H9 (cell line): Measurements from ENCODE around the gene CAMTA2. TPM values are rescaled to one million over a fixed set of nuclear protein-coding genes. Genes with fewer than 3 reads are reported as not detected.

Experiments used
- DNase-seq: peaks from one replicate; pipeline ENCODE4 v3.0.0-alpha.2; 2017
- H2AFZ ChIP-seq: one replicate; pipeline ENCODE4 v1.6.1; 2013; ENCODE audit warnings: mild to moderate bottlenecking, low read length, control low read depth, moderate library complexity
- H2AK5ac ChIP-seq: 2 replicates; pipeline ENCODE4 v1.6.1; 2013; ENCODE audit warnings: low read length, control low read depth, mixed read lengths; ENCODE audit not compliant: insufficient read length
- H2BK120ac ChIP-seq: one replicate; pipeline ENCODE4 v1.6.1; 2013; ENCODE audit warnings: low read depth, mild to moderate bottlenecking, low read length, control low read depth, inconsistent platforms; ENCODE audit not compliant: poor library complexity, severe bottlenecking
- H2BK12ac ChIP-seq: 2 replicates; pipeline ENCODE4 v1.6.1; 2013; ENCODE audit warnings: low read length, control low read depth, mixed read lengths, low read depth; ENCODE audit not compliant: insufficient read length
- H2BK15ac ChIP-seq: 2 replicates; pipeline ENCODE4 v1.6.1; 2013; ENCODE audit warnings: low read depth, low read length, control low read depth
- H2BK20ac ChIP-seq: one replicate; pipeline ENCODE4 v1.6.1; 2013; ENCODE audit warnings: low read depth, mild to moderate bottlenecking, low read length, control low read depth, inconsistent platforms; ENCODE audit not compliant: poor library complexity, severe bottlenecking
- H2BK5ac ChIP-seq: 2 replicates; pipeline ENCODE4 v1.6.1; 2013; ENCODE audit warnings: low read length, control low read depth, mixed read lengths; ENCODE audit not compliant: insufficient read length
- H3K14ac ChIP-seq: 2 replicates; pipeline ENCODE4 v1.6.1; 2013; ENCODE audit warnings: low read length, control low read depth; ENCODE audit not compliant: insufficient read depth
- H3K18ac ChIP-seq: 2 replicates; pipeline ENCODE4 v1.6.1; 2013; ENCODE audit warnings: low read depth, mild to moderate bottlenecking, mixed read lengths, low read length, control low read depth; ENCODE audit not compliant: insufficient read length
- H3K23ac ChIP-seq: 2 replicates; pipeline ENCODE4 v1.6.1; 2013; ENCODE audit warnings: low read length, control low read depth, mixed read lengths, low read depth; ENCODE audit not compliant: insufficient read length
- H3K23me2 ChIP-seq: 2 replicates; pipeline ENCODE4 v1.6.1; 2013; ENCODE audit warnings: low read depth, mild to moderate bottlenecking, mixed read lengths, low read length, control low read depth; ENCODE audit not compliant: insufficient read length, poor library complexity, severe bottlenecking
- H3K27ac ChIP-seq: 2 replicates; pipeline ENCODE4 v1.5.1; 2013; ENCODE audit warnings: low read length, control low read depth, mixed read lengths, low read depth; ENCODE audit not compliant: insufficient read length
- H3K27me3 ChIP-seq: 2 replicates; pipeline ENCODE4 v1.6.1; 2013; ENCODE audit warnings: low read length, control low read depth, inconsistent platforms; ENCODE audit not compliant: insufficient read depth
- H3K4ac ChIP-seq: 2 replicates; pipeline ENCODE4 v1.6.1; 2013; ENCODE audit warnings: low read depth, mild to moderate bottlenecking, control low read depth, inconsistent platforms, low read length, moderate library complexity
- H3K4me1 ChIP-seq: 2 replicates; pipeline ENCODE4 v1.6.1; 2013; ENCODE audit warnings: low read length, control low read depth, inconsistent platforms; ENCODE audit not compliant: insufficient read depth
- H3K4me2 ChIP-seq: 2 replicates; pipeline ENCODE4 v1.6.1; 2013; ENCODE audit warnings: low read length, control low read depth, mixed read lengths; ENCODE audit not compliant: insufficient read length, insufficient read depth
- H3K56ac ChIP-seq: 2 replicates; pipeline ENCODE4 v1.6.1; 2013; ENCODE audit warnings: low read depth, mild to moderate bottlenecking, mixed read lengths, low read length, control low read depth; ENCODE audit not compliant: insufficient read length
- H3K79me1 ChIP-seq: 2 replicates; pipeline ENCODE4 v1.6.1; 2013; ENCODE audit warnings: low read depth, mild to moderate bottlenecking, moderate library complexity, low read length, control low read depth, inconsistent platforms; ENCODE audit not compliant: insufficient read depth, poor library complexity, severe bottlenecking
- H3K79me2 ChIP-seq: 2 replicates; pipeline ENCODE4 v1.6.1; 2013; ENCODE audit warnings: low read length, control low read depth, inconsistent platforms; ENCODE audit not compliant: insufficient read depth
- H3K9ac ChIP-seq: 2 replicates; pipeline ENCODE4 v1.6.1; 2013; ENCODE audit warnings: low read length, control low read depth, mixed read lengths; ENCODE audit not compliant: insufficient read length; ENCODE audit errors: extremely low read depth
- H3K9me3 ChIP-seq: one replicate; pipeline ENCODE4 v1.6.1; 2013; ENCODE audit warnings: low read depth, low read length, inconsistent platforms; ENCODE audit not compliant: control insufficient read depth
- H3T11ph ChIP-seq: one replicate; pipeline ENCODE4 v1.6.1; 2013; ENCODE audit warnings: mild to moderate bottlenecking, low read length, control low read depth, inconsistent platforms
- H4K20me1 ChIP-seq: one replicate; pipeline ENCODE4 v1.6.1; 2013; ENCODE audit not compliant: control insufficient read depth, insufficient read length, insufficient read depth
- H4K5ac ChIP-seq: 2 replicates; pipeline ENCODE4 v1.6.1; 2013; ENCODE audit warnings: low read depth, mild to moderate bottlenecking, mixed read lengths, low read length, control low read depth; ENCODE audit not compliant: insufficient read length
- H4K8ac ChIP-seq: replicated peaks from 2 replicates; pipeline ENCODE4 v1.6.1; 2013; ENCODE audit warnings: low read length, control low read depth, mixed read lengths, low read depth; ENCODE audit not compliant: insufficient read length
- H4K91ac ChIP-seq: 2 replicates; pipeline ENCODE4 v1.6.1; 2013; ENCODE audit warnings: low read depth, mild to moderate bottlenecking, moderate library complexity, mixed read lengths, low read length, control low read depth; ENCODE audit not compliant: insufficient read length
- H3K27ac Mint-ChIP-seq, 3 experiments: 2 replicates in 2 of 3; 3 replicates in 1 of 3; pipeline ENCODE4 v1.8.0; 2020 to 2021; ENCODE audit warnings: mixed read lengths in 3 of 3, mild to moderate bottlenecking in 1 of 3, moderate library complexity in 1 of 3
- H3K27me3 Mint-ChIP-seq: 2 replicates; pipeline ENCODE4 v1.8.0; 2021; ENCODE audit warnings: low read depth, mild to moderate bottlenecking, moderate library complexity, mixed read lengths
- H3K36me3 Mint-ChIP-seq, 3 experiments: 2 replicates in 2 of 3; 3 replicates in 1 of 3; pipeline ENCODE4 v1.8.0; 2020 to 2021; ENCODE audit warnings: low read depth in 3 of 3, mixed read lengths in 3 of 3; ENCODE audit not compliant: insufficient read depth in 1 of 3
- H3K4me1 Mint-ChIP-seq, 2 experiments: 2 replicates each; pipeline ENCODE4 v1.8.0; 2020; ENCODE audit warnings: mixed read lengths in 2 of 2
- H3K4me3 Mint-ChIP-seq, 2 experiments: 2 replicates in 1 of 2; 3 replicates in 1 of 2; pipeline ENCODE4 v1.8.0; 2020 to 2021; ENCODE audit warnings: mild to moderate bottlenecking in 2 of 2, mixed read lengths in 2 of 2, moderate library complexity in 1 of 2
- H3K9me3 Mint-ChIP-seq, 2 experiments: 2 replicates in 1 of 2; 3 replicates in 1 of 2; pipeline ENCODE4 v1.8.0; 2020; ENCODE audit warnings: mild to moderate bottlenecking in 2 of 2, mixed read lengths in 2 of 2, moderate library complexity in 1 of 2
- WGBS: extraction: QIAGEN DNeasy Blood & Tissue Kit; methylation state at CpG from one replicate; pipeline ENCODE4 v1.1.7; 2013; ENCODE audit warnings: missing lambda C conversion rate, low lambda C conversion rate, mixed read lengths; ENCODE audit not compliant: insufficient read length; ENCODE audit errors: extremely low coverage; 5-methylcytosine and 5-hydroxymethylcytosine counted together
- total RNA-seq: library from RNA; stranded (reverse); gene quantifications from 2 replicates; pipeline ENCODE4 v1.2.1, GENCODE V29; 2021
- TF ChIP-seq, protein P1 (sequence below): fragments of 200-600 bp; sonication (generic); conservative IDR thresholded peaks from 3 replicates; pipeline ENCODE4 v1.8.0; 2021; ENCODE audit warnings: antibody characterized with exemption, mild to moderate bottlenecking

CAMTA2 gene
- total RNA-seq, 1 experiment from 2014 or later: 15.6 TPM

DNA sequence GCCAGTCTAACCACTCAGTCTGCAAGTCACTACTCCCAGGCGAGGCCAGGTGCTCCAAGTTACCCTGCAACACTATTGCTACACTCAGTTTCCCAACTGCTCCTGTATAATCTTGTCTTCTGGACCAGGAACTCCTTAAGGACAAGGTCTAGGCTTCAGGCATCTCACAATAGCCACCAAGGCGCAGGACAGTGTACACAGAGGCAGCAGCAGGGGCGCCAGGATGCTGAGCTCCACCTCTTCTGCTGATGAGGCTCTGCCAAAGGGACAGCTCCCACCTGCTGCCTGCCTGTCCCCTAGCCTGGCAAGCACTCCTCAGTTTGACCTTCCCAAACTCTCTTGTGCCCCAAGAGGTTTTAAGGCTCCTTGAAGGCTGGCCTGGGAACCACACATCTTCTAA is 51.0 kb downstream of the CAMTA2 start:
- Histone ChIP-seq H3K4ac (no peak overlapping the region), H4K8ac (no peak overlapping the region), H4K20me1 (peaks cover 7% of the 10 kb centered on the region), H3K4me2 (no peak overlapping the region), H4K91ac (no peak overlapping the region), H3K56ac (no peak overlapping the region), H2BK120ac (no peak overlapping the region), H3K79me2 (peaks cover 6% of the 10 kb centered on the region; the same call in 1 of the 2 replicates), H3K27ac (no peak overlapping the region), H3K23me2 (peaks cover 17% of the 10 kb centered on the region), H2AFZ (no peak overlapping the region), H2BK20ac (no peak overlapping the region), H3K14ac (no peak overlapping the region), H3K79me1 (peaks cover 5% of the 10 kb centered on the region), H3K9ac (no peak overlapping the region), H3K9me3 (no peaks in the 10 kb centered on the region), H2BK5ac (no peak overlapping the region), H3K27me3 (no peaks in the 10 kb centered on the region), H3K4me1 (no peaks in the 10 kb centered on the region), H3K18ac (no peak overlapping the region), H3T11ph (no peak overlapping the region), H3K23ac (no peak overlapping the region), H2BK15ac (no peak overlapping the region), H2BK12ac (no peak overlapping the region), H4K5ac (no peak overlapping the region), H2AK5ac (no peak overlapping the region)
- Mint-ChIP-seq H3K9me3 (no peaks in the 10 kb centered on the region; a peak in 1 of 5 replicates), H3K4me1 (peaks cover 33 to 37% of the 10 kb centered on the region in 2 experiments), H3K27me3 (no peaks in the 10 kb centered on the region; the same call in none of the 2 replicates), H3K27ac (peak overlapping the region in 2 of 3 experiments; percentile 28 to 29; a peak in 1 of 7 replicates), H3K4me3 (peak overlapping the region in 1 of 2 experiments; percentile 31; a peak in 1 of 5 replicates), H3K36me3 (peaks cover 19 to 51% (median 28%) of the 10 kb centered on the region in 3 experiments)
- DNase-seq: peak; percentile 25
- WGBS: no CpG with 5 or more reads among the region's 3 CpGs
- TF ChIP-seq, protein P1, sequence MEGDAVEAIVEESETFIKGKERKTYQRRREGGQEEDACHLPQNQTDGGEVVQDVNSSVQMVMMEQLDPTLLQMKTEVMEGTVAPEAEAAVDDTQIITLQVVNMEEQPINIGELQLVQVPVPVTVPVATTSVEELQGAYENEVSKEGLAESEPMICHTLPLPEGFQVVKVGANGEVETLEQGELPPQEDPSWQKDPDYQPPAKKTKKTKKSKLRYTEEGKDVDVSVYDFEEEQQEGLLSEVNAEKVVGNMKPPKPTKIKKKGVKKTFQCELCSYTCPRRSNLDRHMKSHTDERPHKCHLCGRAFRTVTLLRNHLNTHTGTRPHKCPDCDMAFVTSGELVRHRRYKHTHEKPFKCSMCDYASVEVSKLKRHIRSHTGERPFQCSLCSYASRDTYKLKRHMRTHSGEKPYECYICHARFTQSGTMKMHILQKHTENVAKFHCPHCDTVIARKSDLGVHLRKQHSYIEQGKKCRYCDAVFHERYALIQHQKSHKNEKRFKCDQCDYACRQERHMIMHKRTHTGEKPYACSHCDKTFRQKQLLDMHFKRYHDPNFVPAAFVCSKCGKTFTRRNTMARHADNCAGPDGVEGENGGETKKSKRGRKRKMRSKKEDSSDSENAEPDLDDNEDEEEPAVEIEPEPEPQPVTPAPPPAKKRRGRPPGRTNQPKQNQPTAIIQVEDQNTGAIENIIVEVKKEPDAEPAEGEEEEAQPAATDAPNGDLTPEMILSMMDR: no peak
